Right cardiac atrium (tissue), 5 donors: Measurements from ENCODE around the gene LMF2. TPM values are rescaled to one million over a fixed set of nuclear protein-coding genes. Genes with fewer than 3 reads are reported as not detected.

Source experiments
- ATAC-seq, 2 donors: fragments of 200-7000 bp; cut with Tn5 transposase; one replicate each; pipeline versions ENCODE4 v1.8.0 to v1.9.1; 2020; ENCODE audit warnings: moderate library complexity in 2 of 2, mild to moderate bottlenecking in 1 of 2
- DNase-seq, 3 donors: peaks; one replicate each; pipeline ENCODE4 v3.0.0-alpha.2; 2020
- H3K27ac ChIP-seq: one replicate; pipeline ENCODE4 v1.5.1; 2013; ENCODE audit warnings: mild to moderate bottlenecking, low read length, control low read depth, moderate library complexity
- H3K27me3 ChIP-seq: one replicate; pipeline ENCODE4 v1.6.1; 2013; ENCODE audit not compliant: control insufficient read depth, insufficient read depth
- H3K4me1 ChIP-seq: one replicate; pipeline ENCODE4 v1.6.1; 2013; ENCODE audit warnings: low read length; ENCODE audit not compliant: control insufficient read depth, insufficient read depth
- H3K4me3 ChIP-seq: one replicate; pipeline ENCODE4 v1.5.1; 2013; ENCODE audit warnings: low read length, control low read depth
- H3K9me3 ChIP-seq: one replicate; pipeline ENCODE4 v1.6.1; 2013; ENCODE audit warnings: low read length; ENCODE audit not compliant: control insufficient read depth
- WGBS: extraction: QIAGEN DNeasy Blood & Tissue Kit; methylation state at CpG from one replicate; pipeline ENCODE4 v1.1.7; 2013; 5-methylcytosine and 5-hydroxymethylcytosine counted together
- intact Hi-C, 4 donors: fragments of 100-400 bp; cut with DNase I; formaldehyde crosslinking; loops; one replicate each; pipeline versions ENCODE4 v1.11.0 to v1.14.0; 2022 to 2023
- long read RNA-seq, 4 donors: library from polyadenylated mRNA; unstranded; transcript quantifications; one replicate each; pipeline ENCODE4 v2.0.0, GENCODE V29; 2020 to 2021
- polyA plus RNA-seq: library from polyadenylated mRNA; stranded (reverse); fragments of 200-250 nt; gene quantifications from one replicate; pipeline ENCODE4 v1.2.3, GENCODE V29; 2013
- total RNA-seq, 4 donors: library from RNA; stranded (reverse); fragmentation: NEBNext Ultra II Directional; extraction: Animal tissue kit (Norgen Biotek cat#: 25700); gene quantifications; one replicate each; pipeline ENCODE4 v1.2.1, GENCODE V29; 2021
- donor health status: healthy with polysubstance abuse.
- donor health status: DM: no; HTN: yes; CAD: no.
- donor health status: DM: no; HTN: no; CAD: no.
- donor health status: DM: no; HTN: yes; CAD: no; lungs with severe emphysema.
- donor health status: DM: yes; HTN: yes; CAD: no.

The LMF2 gene, protein sequence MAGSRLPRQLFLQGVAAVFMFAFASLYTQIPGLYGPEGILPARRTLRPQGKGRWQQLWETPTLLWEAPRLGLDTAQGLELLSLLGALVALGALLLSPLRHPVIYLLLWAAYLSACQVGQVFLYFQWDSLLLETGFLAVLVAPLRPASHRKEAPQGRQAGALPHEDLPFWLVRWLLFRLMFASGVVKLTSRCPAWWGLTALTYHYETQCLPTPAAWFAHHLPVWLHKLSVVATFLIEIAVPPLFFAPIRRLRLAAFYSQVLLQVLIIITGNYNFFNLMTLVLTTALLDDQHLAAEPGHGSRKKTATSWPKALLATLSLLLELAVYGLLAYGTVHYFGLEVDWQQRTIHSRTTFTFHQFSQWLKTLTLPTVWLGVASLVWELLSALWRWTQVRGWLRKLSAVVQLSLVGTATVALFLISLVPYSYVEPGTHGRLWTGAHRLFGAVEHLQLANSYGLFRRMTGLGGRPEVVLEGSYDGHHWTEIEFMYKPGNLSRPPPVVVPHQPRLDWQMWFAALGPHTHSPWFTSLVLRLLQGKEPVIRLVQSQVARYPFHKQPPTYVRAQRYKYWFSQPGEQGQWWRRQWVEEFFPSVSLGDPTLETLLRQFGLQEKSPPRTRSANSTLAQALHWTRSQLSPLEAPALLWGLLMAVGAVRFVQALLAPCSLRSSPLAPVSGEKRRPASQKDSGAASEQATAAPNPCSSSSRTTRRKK
- 10 to 100 TPM; 32.2 to 33.7 (median 33.3) TPM for total RNA-seq
- polyA plus RNA-seq: 29.0 TPM
- long read RNA-seq, donor 1, transcript LMF2-202 (14 exons, 2,582 nt): major isoform, 78 of 164 reads
- long read RNA-seq, donor 1, partial matches to known transcripts: 52 of 164 reads
- long read RNA-seq, donor 1, other reads (novel, unspliced or antisense): 34 of 164 reads
- long read RNA-seq, donor 2, transcript LMF2-202 (14 exons, 2,582 nt): major isoform, 37 of 69 reads
- long read RNA-seq, donor 2, partial matches to known transcripts: 19 of 69 reads
- long read RNA-seq, donor 2, other reads (novel, unspliced or antisense): 13 of 69 reads
- long read RNA-seq, donor 3, transcript LMF2-202 (14 exons, 2,582 nt): major isoform, 102 of 230 reads
- long read RNA-seq, donor 3, partial matches to known transcripts: 106 of 230 reads
- long read RNA-seq, donor 3, other reads (novel, unspliced or antisense): 22 of 230 reads
- long read RNA-seq, donor 4, transcript LMF2-202 (14 exons, 2,582 nt): major isoform, 33 of 72 reads
- long read RNA-seq, donor 4, partial matches to known transcripts: 23 of 72 reads
- long read RNA-seq, donor 4, other reads (novel, unspliced or antisense): 16 of 72 reads

DNA sequence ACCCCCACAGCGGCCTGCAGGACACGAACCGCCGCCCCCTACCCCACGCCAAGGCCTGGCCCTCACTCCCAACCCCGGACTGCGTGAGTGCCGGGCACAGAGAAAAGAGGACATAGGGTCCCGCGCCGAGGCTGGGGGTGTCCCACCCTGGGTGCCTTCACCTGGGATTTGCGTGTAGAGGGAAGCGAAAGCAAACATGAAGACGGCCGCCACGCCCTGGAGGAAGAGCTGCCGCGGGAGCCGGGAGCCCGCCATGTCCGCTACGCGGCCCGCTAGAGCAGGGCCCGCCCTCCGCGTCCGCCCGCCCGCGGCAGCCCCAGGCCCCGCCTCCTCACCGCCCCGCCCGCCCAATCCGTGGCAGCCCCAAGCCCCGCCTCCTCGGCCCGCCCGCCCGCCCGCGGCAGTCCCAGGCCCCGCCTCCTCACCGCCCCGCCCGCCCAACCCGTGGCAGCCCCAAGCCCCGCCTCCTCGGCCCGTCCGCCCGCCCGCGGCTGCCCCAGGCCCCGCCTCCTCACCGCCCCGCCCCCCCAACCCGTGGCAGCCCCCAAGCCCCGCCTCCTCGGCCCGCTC is at the start of gene LMF2:
TSS of gene LMF2 (minus strand) at position 282 of the 570 bp plus-strand sequence. CDS start at position 255, 27 bp downstream.
- intact Hi-C loops: loop anchor here in 2 of 4 donors (10.0 kb wide), 2 partner anchors 263 to 273 kb away; partner anchors contain the start of gene TUBGCP6 (in 1 of the 2)
- Histone ChIP-seq H3K4me1 (no peaks in the 10 kb centered on the region), H3K4me3 (peak within 1 kb of the TSS; percentile 77), H3K9me3 (no peaks in the 10 kb centered on the region), H3K27me3 (no peaks in the 10 kb centered on the region), H3K27ac (peak within 1 kb of the TSS; percentile 81)
- under 1% methylated on average over 62 of the region's 62 CpGs for WGBS
- ATAC-seq: peak; percentile 83 to 87
- peak; percentile 91 to 97 (median 96) for DNase-seq

DNA sequence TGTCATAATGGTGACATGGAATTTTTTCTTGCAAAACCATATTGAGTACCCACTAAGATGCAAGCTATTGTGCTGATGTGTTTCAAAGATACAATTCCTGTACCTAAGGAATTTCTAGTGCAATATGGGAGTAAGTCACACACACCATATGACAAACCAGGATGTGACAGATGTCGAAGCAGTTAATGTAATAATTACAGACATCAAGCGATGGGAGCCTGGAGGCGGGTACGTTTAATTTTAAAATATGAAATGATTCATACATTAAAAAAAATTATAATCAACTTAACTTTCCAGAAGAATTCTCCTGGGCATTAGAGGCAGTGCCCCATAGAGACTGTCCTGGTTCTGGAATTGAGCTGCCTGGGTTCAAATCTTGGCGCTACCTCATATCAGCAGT is 49.2 kb upstream of the LMF2 start:
- 83% methylated on average over 5 of the region's 5 CpGs for WGBS
- no peaks in the 10 kb centered on the region for H3K9me3 ChIP-seq
- no peaks in the 10 kb centered on the region for H3K4me1 ChIP-seq
- DNase-seq (no peak), ATAC-seq (no peak)
- no peak overlapping the region for H3K27ac ChIP-seq
- intact Hi-C loops: no loop called here
- H3K27me3 ChIP-seq: no peaks in the 10 kb centered on the region
- H3K4me3 ChIP-seq: no peak overlapping the region

GRCh38 chr22:50553310-50553709 is 45.8 kb upstream of the LMF2 start:
- DNase-seq (peak in 1 of 3 donors; percentile 7), ATAC-seq (no peak)
- H3K4me3 ChIP-seq: no peak overlapping the region
- H3K4me1 ChIP-seq: no peaks in the 10 kb centered on the region
- no peaks in the 10 kb centered on the region for H3K9me3 ChIP-seq
- intact Hi-C loops: no loop called here
- H3K27ac ChIP-seq: no peak overlapping the region
- no peaks in the 10 kb centered on the region for H3K27me3 ChIP-seq
- WGBS: 80% methylated on average over 8 of the region's 8 CpGs

GRCh38 chr22:50551160-50551752 is 43.8 kb upstream of the LMF2 start:
- intact Hi-C loops: no loop called here
- no peaks in the 10 kb centered on the region for H3K9me3 ChIP-seq

GRCh38 chr22:50550395-50550794 is 42.9 kb upstream of the LMF2 start:
- Histone ChIP-seq H3K27me3 (no peaks in the 10 kb centered on the region), H3K27ac (no peak overlapping the region), H3K4me3 (no peak overlapping the region), H3K4me1 (no peaks in the 10 kb centered on the region), H3K9me3 (no peaks in the 10 kb centered on the region)
- ATAC-seq (no peak), DNase-seq (no peak)
- 90% methylated on average over 8 of the region's 8 CpGs for WGBS
- intact Hi-C loops: no loop called here

More at GRCh38 chr22:50551160-50551752, 43.8 kb upstream of the LMF2 start:
- H3K4me3 ChIP-seq: no peak overlapping the region
- WGBS: 93% methylated on average over 11 of the region's 11 CpGs
- no peaks in the 10 kb centered on the region for H3K4me1 ChIP-seq
- H3K27me3 ChIP-seq: no peaks in the 10 kb centered on the region
- H3K27ac ChIP-seq: no peak overlapping the region
- ATAC-seq (no peak), DNase-seq (no peak)

- DNase-seq: peak in 2 of 3 donors; percentile 35 to 61
- Histone ChIP-seq H3K4me1 (no peaks in the 10 kb centered on the region), H3K9me3 (no peaks in the 10 kb centered on the region), H3K27me3 (no peaks in the 10 kb centered on the region), H3K4me3 (peak overlapping the region; percentile 4), H3K27ac (no peak overlapping the region)
- no peak for ATAC-seq
- intact Hi-C loops: no loop called here
- WGBS: 61% methylated on average over 68 of the region's 68 CpGs
These were observed 41.7 kb upstream of the LMF2 start for GRCh38 chr22:50548921-50549790.

GRCh38 chr22:50548040-50548920 is 40.8 kb upstream of the LMF2 start:
- Histone ChIP-seq H3K27me3 (no peaks in the 10 kb centered on the region), H3K4me3 (peak overlapping the region; percentile 4), H3K4me1 (no peaks in the 10 kb centered on the region), H3K27ac (no peak overlapping the region), H3K9me3 (no peaks in the 10 kb centered on the region)
- WGBS: 6% methylated on average over 56 of the region's 56 CpGs
- intact Hi-C loops: no loop called here
- DNase-seq: peak in 2 of 3 donors; percentile 58 to 71
- no peak for ATAC-seq

DNA sequence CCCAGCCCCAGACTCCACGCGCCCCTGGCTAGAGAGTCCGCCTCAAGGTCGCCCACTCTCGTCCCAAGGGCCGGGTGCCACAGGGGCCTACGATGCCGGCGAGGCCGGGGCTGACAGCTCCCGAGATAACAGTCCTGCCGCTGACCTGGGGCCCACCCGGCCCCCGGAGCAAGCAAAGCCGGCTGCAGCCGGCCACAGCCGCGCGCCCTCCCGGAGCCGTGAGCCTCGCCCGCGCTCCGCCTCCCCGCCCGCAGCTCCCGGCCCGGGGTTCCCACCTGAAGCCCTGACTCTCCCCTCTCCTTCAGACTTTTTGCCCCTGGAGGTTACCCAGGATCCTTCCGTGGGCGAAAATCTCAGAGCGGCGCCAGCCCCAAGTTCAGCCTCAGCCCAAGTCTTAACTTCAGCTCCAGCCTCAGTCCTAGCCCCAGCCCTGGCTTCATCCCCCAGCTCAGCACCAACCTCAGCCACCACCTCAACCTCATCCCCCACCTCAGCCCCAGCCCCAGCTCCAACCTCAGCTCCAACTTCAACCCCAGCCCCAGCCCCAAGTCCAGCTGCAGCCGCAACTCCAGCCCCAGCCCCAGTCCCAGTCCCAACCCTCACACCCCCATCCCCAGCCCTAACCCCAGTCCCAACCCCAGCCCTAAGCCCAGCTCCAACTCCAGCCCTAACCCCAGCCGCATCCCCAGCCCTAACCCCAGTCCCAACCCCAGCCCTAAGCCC is 39.9 kb upstream of the LMF2 start:
- no peaks in the 10 kb centered on the region for H3K4me1 ChIP-seq
- H3K27ac ChIP-seq: no peak overlapping the region
- intact Hi-C loops: no loop called here
- WGBS: 16% methylated on average over 35 of the region's 35 CpGs
- DNase-seq: peak in 1 of 3 donors; percentile 61
- no peaks in the 10 kb centered on the region for H3K27me3 ChIP-seq
- ATAC-seq: no peak
- H3K9me3 ChIP-seq: no peaks in the 10 kb centered on the region
- H3K4me3 ChIP-seq: no peak overlapping the region
